22Rv1 (cell line): ENCODE data around the gene FBXL12.

Experiments
- CTCF ChIP-seq: fragments of 450-650 bp; IDR thresholded peaks from 2 replicates; pipeline ENCODE4 v1.5.1; 2017; ENCODE audit warnings: mild to moderate bottlenecking
- ZFX ChIP-seq: fragments of 450-650 bp; IDR thresholded peaks from 2 replicates; pipeline ENCODE4 v1.6.1; 2017; ENCODE audit warnings: antibody characterized with exemption, borderline replicate concordance

GRCh38 chr19:9782338-9782737, 36.5 kb downstream of the FBXL12 start:
- no peak for TF ChIP-seq CTCF
- TF ChIP-seq ZFX = no peak
